Measurements from ENCODE around the gene NFE2L3. TPM values are rescaled to one million over a fixed set of nuclear protein-coding genes. Genes with fewer than 3 reads are reported as not detected.

The NFE2L3 gene
- total RNA-seq, 2 donors from 2014 or later = 4.9 to 6.6 TPM

DNA sequence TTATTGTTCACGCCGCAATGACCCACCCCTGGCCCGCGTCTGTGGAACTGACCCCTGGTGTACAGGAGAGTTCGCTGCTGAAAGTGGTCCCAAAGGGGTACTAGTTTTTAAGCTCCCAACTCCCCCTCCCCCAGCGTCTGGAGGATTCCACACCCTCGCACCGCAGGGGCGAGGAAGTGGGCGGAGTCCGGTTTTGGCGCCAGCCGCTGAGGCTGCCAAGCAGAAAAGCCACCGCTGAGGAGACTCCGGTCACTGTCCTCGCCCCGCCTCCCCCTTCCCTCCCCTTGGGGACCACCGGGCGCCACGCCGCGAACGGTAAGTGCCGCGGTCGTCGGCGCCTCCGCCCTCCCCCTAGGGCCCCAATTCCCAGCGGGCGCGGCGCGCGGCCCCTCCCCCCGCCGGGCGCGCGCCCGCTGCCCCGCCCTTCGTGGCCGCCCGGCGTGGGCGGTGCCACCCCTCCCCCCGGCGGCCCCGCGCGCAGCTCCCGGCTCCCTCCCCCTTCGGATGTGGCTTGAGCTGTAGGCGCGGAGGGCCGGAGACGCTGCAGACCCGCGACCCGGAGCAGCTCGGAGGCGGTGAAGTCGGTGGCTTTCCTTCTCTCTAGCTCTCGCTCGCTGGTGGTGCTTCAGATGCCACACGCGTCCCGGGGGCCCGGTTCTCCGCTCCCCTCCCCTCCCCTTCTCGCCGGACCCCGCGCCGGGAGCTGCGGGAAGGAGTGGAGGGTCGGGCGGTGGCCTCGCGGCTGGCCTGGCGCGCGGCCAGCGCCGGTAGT lies 49.4 kb downstream of the NFE2L3 start, which contains the start of gene CBX3:
Gene CBX3 (plus strand): TSS at position 499 of the 772 bp plus-strand sequence. CDS start 1,254 bp downstream, outside the sequence.
- Histone ChIP-seq H3K36me3 (replicated peaks in 1 of 2; ENCODE audit: insufficient read depth in 1 of 2, low read depth in 2 of 2) (peaks cover 0 to 5% of the 10 kb centered on the region in 2 donors), H3K27ac (peak within 1 kb of the TSS; percentile 99 to 100 (median 100)), H3K27me3 (no peaks in the 10 kb centered on the region), H3K4me1 (peaks cover 43% of the 10 kb centered on the region), H3K9me3 (no peaks in the 10 kb centered on the region), H3K4me3 (peak within 1 kb of the TSS; percentile 84 to 90)
- ATAC-seq (peak; percentile 64), DNase-seq (peak; percentile 86 to 89 (median 88))
- WGBS, 2 donors = 0 to 1% methylated on average over 13 to 62 of the region's 86 CpGs
- TF ChIP-seq POLR2A (IDR thresholded peaks at IDR 0.05) = peak; percentile 68 to 87 (median 80)
- no peak for TF ChIP-seq CTCF (IDR thresholded peaks at IDR 0.05)
- intact Hi-C loops (cut with DNase I) = no loop called here

DNA sequence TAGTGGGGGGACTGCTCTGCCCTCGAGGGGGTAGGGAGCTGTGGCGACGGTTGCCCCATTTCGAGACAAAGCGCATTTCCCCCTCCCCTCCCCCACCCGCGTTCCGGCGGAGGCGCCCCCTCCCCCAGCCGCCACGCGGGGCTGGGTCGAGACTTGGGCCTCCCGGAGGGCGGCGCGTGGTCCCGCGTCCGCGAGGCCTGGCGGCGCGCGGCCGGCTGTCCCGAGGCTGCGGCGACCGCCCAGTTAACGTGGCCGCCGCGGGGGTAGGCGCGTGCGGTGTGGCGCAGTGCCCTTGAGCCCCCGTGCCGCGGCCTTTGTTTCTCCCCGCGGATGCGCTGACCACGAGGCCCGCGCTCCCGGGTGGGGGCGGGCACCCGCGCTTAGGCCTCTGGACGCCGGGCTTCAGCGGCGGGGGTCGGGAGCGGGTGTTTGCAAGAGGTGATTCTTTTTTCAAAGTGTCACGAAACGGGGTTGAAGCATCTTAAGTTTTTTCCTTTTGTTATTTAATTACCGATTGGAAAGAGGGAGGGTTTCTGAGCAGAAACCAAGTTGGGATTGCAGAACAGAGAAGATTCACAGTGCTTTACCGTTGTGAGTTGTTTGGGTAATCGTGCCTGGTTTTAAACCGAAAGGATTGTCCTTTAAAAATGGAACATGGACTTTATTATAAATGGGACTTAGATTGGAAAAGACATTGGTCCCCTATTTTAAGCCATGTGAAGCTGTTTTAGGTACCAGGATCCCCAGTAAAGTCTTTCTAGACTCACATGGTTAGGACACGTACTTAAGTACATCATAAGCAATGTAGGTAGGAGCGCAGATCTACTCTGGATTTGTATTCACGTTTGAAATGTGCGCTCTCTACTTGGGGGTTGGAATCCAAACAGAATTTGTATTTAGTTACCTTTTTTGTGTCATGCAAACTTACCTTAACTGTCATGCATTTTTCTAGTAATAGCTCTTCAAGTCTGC lies 50.3 kb downstream of the NFE2L3 start:
- peak; percentile 52 to 66 (median 58) for DNase-seq
- 1% methylated on average over 10 to 54 of the region's 68 CpGs for WGBS, 2 donors
- intact Hi-C loops (cut with DNase I) = no loop called here
- peaks cover 0 to 2% of the 10 kb centered on the region in 2 donors for H3K36me3 ChIP-seq (replicated peaks in 1 of 2; ENCODE audit: insufficient read depth in 1 of 2, low read depth in 2 of 2)
- no peaks in the 10 kb centered on the region for H3K27me3 ChIP-seq
- TF ChIP-seq CTCF (IDR thresholded peaks at IDR 0.05) (no peak), POLR2A (IDR thresholded peaks at IDR 0.05) (peak in 1 of 3 donors; percentile 1)
- peak overlapping the region; percentile 97 to 100 (median 99) for H3K27ac ChIP-seq
- peak; percentile 4 for ATAC-seq
- H3K4me1 ChIP-seq = peaks cover 34% of the 10 kb centered on the region
- H3K4me3 ChIP-seq = peak overlapping the region; percentile 76 to 90
- H3K9me3 ChIP-seq = no peaks in the 10 kb centered on the region

GRCh38 chr7:26203016-26203415 lies 51.0 kb downstream of the NFE2L3 start:
- WGBS, 2 donors = 0 to 4% methylated on average over 2 of the region's 2 CpGs
- no peaks in the 10 kb centered on the region for H3K9me3 ChIP-seq
- peak overlapping the region in 2 of 4 donors; percentile 99 to 100 for H3K27ac ChIP-seq
- DNase-seq (no peak), ATAC-seq (no peak)
- intact Hi-C loops (cut with DNase I) = no loop called here
- peaks cover 0 to 2% of the 10 kb centered on the region in 2 donors for H3K36me3 ChIP-seq (replicated peaks in 1 of 2; ENCODE audit: insufficient read depth in 1 of 2, low read depth in 2 of 2)
- peaks cover 30% of the 10 kb centered on the region for H3K4me1 ChIP-seq
- TF ChIP-seq POLR2A (IDR thresholded peaks at IDR 0.05) (no peak), CTCF (IDR thresholded peaks at IDR 0.05) (no peak)
- H3K27me3 ChIP-seq = no peaks in the 10 kb centered on the region
- H3K4me3 ChIP-seq = no peak overlapping the region

GRCh38 chr7:26208040-26208439 lies 56.0 kb downstream of the NFE2L3 start:
- no peak overlapping the region for H3K4me3 ChIP-seq
- intact Hi-C loops (cut with DNase I) = no loop called here
- WGBS, 2 donors = 81 to 84% methylated on average over 5 of the region's 5 CpGs
- H3K27me3 ChIP-seq = no peaks in the 10 kb centered on the region
- H3K36me3 ChIP-seq (replicated peaks in 1 of 2; ENCODE audit: insufficient read depth in 1 of 2, low read depth in 2 of 2) = peaks cover 3 to 25% of the 10 kb centered on the region in 2 donors
- DNase-seq (no peak), ATAC-seq (no peak)
- peaks cover 28% of the 10 kb centered on the region for H3K4me1 ChIP-seq
- no peak overlapping the region for H3K27ac ChIP-seq
- TF ChIP-seq POLR2A (IDR thresholded peaks at IDR 0.05) = no peak
- TF ChIP-seq CTCF (IDR thresholded peaks at IDR 0.05) = no peak
- H3K9me3 ChIP-seq = no peaks in the 10 kb centered on the region

Measured in body of pancreas (tissue), 4 donors.